ENCODE data around the gene MSANTD1.

DNA sequence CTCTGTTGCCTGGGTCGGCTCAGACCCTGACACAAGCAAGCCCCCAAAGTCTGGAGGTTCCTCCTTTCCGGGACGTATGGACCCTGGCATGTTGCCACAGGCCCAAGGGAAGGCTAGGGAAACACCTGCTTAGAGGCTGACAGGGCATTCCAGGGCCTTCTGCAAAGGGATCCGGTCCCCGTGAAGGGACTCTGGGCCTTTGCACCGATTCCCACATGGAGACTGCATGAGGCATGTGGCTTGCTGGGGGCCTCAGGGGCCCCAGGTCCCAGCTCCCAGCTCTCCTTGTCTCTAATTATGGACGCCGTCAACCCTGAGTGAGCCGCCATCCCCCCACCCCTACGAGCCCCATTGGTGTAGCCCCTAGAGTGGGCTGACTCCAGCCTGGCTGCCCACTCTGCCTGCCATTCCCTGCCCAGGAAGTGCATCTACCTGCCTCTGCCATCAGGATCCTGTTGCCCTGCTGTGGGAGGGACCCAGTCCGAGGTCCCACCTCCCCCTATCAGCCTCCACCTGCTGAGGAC lies 39.7 kb downstream of the MSANTD1 start:
- TF ChIP-seq ELF4 (IDR thresholded peaks at IDR 0.05) = no peak
- no peak for TF ChIP-seq ARNT (IDR thresholded peaks at IDR 0.05)
- no peak for TF ChIP-seq BHLHE40 (IDR thresholded peaks at IDR 0.05; ENCODE audit: borderline replicate concordance)
- no peak for TF ChIP-seq FOXM1 (IDR thresholded peaks at IDR 0.05; ENCODE audit: borderline replicate concordance)
- no peak for TF ChIP-seq NFRKB (IDR thresholded peaks at IDR 0.05)
- TF ChIP-seq TARDBP (IDR thresholded peaks at IDR 0.05) = no peak

All from HEK293T (cell line).